Keratinocyte (primary cell): Measurements from ENCODE around the gene SLC34A1.

Source experiments
- CTCF ChIP-seq, 3 experiments: IDR thresholded peaks in 1 of 3; conservative IDR thresholded peaks in 1 of 3; optimal IDR thresholded peaks in 1 of 3; 2 replicates in 2 of 3; 3 replicates in 1 of 3; pipeline versions ENCODE3 to v1.5.1; 2011; ENCODE audit warnings: low read length in 3 of 3, mild to moderate bottlenecking in 3 of 3, moderate library complexity in 2 of 3, control low read depth in 1 of 3, inconsistent platforms in 1 of 3; ENCODE audit not compliant: insufficient read depth in 2 of 3; ENCODE audit errors: extremely low read depth in 1 of 3
- EZH2 ChIP-seq: IDR thresholded peaks from one replicate; pipeline ENCODE4 v1.6.1; 2012; ENCODE audit warnings: inconsistent platforms, mild to moderate bottlenecking, low read length, moderate library complexity

DNA sequence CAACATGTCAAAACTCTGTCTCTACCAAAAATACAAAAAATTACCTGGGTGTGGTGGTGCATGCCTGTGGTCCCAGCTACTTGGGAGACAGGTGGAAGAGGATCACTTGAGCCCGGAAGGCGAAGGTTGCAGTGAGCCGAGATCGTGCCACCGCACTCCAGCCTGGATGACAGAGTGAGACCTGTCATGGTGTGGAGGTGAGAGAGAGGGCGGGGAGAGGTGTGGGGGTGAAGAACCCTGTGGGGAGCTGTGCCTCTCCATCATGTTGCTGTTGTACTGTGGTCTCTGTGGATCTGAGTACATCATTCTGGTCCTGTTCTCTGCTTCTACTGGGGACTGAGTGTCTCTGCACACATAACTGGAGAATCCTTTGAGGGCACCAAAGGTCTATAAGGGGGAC is 11.3 kb upstream of the SLC34A1 start:
- TF ChIP-seq CTCF (optimal IDR thresholded peaks at IDR 0.05 in 1 of 3, IDR thresholded peaks at IDR 0.05 in 1 of 3, conservative IDR thresholded peaks at IDR 0.05 in 1 of 3; ENCODE audit: extremely low read depth in 1 of 3, insufficient read depth in 2 of 3, low read length in 3 of 3) (no peak), EZH2 (no peak)
